HG03135 (cell line): ENCODE data around the gene LMTK3.
"Not testable (repeated sequence)": the region's sequence is repeated elsewhere in the genome, so short reads cannot be mapped to it uniquely, and the experiment has no call there.

Source experiments
- ATAC-seq: cut with Tn5 transposase; IDR thresholded peaks from one replicate; pipeline ENCODE4 v1.9.1; 2021; ENCODE audit warnings: mild to moderate bottlenecking, moderate library complexity; ENCODE audit not compliant: unreplicated experiment

The LMTK3 gene

DNA sequence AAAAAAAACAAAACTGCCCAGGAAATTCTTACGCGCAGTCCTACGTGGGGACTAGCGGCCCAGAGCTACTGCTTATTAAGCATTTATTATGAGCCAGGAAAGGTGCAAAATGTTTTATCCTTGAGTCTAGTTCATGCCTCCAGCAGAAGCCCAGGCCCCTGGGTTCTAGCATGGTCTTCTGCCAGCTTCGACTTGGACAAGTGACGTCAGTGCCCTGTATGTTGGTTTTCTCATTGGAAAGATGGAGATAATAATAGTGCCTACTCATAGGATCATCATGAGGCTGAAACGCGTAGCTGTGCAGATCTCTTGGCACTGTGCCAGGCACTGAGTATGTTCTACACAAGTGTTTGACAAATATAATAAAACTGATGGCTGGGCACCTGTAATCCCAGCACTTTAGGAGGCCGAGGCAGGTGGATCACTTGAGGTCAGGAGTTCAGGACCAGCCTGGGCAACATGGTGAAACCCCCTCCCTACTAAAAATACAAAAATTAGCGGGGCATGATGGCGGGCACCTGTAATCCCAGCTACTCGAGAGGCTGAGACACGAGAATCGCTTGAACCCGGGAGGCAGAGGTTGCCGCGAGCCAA is 28.0 kb upstream of the LMTK3 start:
- ATAC-seq, result no peak

DNA sequence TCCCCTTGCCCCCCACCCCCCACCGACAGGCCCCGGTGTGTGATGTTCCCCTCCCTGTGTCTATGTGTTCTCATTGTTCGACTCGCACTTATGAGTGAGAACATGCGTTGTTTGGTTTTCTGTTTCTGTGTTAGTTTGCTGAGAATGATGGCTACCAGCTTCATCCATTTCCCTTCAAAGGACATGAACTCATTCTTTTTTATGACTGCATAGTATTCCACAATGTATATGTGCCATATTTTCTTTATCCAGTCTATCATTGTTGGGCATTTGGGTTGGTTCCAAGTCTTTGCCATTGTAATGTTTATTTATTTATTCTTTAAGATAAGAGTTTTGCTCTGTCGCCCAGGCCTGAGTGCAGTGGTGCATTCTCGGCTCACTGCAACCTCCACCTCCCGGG is 26.4 kb upstream of the LMTK3 start:
- not testable (repeated sequence) for ATAC-seq

DNA sequence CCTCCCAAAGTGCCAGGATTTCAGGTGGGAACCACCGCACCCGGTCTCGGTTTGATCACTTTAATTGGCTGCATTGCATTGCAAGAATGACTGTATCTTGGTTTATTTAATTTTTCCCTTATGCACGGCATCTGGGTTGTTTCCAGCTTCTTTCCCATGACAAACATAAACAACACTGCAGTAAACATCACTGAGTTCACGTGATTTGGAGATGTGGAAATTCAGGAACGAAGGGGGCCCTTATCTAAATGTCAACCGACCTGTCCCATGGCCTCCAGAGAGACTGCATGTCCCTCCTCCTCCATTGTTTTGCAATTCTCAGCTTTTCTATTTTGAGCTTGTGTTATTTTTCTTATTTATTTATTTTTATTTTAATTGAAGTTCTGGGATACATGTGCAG is 25.9 kb upstream of the LMTK3 start:
- no peak for ATAC-seq

DNA sequence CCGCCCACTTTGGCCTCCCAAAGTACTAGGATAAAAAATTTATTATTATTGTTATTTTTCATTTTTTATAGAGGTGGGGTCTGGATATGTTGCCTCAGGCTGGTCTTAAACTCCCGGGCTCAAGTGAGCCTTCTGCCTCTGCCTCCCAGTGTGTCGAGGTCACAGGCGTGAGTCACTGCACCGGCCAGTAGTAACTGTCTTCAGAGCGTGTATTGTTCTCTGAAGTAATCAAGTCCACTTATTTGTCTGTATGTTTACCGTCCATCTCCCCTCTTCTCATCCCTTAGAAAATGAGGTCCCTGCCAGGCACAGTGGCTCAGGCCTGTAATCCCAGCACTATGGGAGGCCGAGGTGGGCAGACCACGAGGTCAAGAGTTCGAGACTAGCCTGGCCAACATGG is 22.1 kb upstream of the LMTK3 start:
- no peak for ATAC-seq

DNA sequence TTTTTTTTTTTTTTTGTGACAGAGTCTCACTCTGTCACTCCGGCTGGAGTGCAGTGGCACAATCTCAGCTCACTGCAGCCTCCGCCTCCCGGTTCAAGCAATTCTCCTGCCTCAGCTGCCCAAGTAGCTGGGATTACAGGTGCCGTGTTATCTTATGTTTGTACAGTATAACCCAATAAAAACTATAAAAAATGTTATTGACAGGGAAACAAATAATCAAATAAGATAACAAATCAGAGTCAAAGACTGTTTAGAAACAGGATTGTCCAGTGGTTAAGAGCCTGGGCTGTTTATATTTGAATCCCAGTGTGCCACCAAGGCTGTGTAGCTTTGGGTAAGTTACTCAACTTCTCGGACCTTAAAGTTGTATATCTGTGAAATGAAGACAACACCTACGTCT is 19.1 kb upstream of the LMTK3 start:
- no peak for ATAC-seq

DNA sequence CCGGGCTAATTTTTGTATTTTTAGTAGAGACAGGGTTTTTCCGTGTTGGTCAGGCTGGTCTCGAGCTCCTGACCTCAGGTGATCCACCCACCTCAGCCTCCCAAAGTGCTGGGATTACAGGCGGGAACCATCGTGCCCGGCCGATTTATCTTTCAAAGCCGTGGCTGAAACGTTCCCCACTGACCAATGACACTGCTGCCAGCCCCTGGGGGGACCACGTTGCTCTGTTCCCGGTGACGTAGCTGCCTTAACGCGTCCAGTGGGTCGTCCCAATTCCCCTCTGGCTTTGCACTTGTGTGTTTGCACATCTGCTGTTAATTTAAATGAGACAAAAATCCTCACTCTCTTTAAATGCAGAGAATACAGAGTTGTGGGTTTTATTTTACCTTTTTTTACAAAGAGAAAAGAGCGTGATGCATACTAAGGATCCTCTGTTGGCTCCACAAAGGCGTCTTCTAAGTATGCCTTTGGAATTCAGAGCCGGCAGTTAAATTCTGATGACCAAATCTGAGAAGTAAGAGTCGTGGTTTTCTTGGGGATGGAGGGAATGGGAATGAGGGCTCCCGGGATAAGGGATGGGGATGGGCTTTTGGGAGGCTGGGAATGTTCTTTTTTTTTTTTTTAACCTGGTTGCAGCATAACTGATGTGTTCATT is 18.6 kb upstream of the LMTK3 start:
- no peak for ATAC-seq

DNA sequence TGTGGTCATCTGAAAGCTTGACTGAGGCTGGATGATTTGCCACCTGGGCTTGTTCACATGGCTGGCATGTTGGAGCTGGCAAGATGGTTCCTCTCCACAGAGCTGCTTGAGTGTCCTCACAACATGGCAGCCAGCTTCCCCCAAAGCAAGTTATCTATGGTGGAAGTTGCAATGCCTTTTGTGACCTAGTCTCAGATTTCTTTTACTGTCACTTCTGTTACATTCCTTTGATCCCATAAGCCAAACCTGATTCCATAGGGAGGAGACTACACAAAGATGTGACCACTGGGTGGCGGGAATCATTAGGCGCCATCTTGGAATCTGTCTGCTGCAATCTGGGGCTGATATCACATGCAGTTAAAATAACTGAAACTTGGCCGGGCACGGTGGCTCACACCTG is 17.5 kb upstream of the LMTK3 start:
- no peak for ATAC-seq

DNA sequence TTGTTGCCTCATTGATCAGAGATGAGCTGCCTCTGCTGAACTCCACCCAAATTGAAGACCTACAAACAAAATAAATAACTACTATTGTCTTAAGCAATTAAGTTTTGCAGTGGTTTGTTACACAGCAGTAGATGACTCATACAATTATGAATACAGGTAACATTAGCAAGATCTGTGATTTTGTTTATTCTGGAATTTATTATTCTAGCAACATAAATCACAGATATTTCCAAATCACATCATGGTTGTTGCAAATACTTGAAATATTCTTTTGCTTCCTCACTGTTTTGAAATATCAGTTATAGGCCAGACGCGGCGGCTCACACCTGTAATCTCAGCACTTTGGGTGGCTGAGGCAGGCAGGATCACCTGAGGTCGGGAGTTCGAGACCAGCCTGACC is 13.1 kb upstream of the LMTK3 start:
- no peak for ATAC-seq

DNA sequence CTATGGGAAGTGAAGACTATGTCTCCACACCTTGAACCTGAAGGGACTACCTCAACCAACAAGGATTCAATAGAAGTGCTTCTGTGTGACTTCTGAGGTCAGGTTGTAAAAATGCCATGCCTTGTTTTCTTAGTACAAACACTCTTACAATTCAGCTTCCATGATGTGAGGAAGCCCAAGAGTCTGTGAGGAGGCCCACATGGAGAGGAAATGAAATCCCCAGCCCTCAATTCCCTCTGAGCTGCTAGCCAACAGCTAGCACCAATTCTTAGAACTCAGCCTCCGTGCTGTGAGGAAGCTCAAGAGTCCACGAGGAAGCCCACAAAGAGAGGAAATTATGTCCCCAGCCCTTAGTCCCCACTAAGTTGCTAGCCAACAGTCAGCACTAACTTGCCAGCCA is 12.6 kb upstream of the LMTK3 start:
- ATAC-seq, result no peak

DNA sequence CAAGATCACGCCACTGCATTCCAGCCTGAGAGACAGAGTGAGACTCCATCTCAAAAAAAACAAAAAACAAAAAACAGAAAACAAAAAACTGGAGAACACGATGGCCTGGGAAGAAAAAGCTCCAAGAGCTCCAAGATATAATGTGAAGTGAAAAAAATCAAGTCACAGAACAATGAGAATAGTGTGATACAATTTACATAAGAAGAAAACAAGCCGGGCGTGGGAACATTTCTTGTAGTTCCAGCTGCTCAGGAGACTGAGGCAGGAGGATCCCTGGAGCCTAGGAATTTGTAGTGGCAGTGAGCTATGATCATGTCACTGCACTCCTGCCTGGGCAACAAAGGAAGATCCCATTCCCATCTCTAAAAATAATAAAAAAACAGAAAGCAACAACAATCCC is 8.5 kb upstream of the LMTK3 start:
- no peak for ATAC-seq

DNA sequence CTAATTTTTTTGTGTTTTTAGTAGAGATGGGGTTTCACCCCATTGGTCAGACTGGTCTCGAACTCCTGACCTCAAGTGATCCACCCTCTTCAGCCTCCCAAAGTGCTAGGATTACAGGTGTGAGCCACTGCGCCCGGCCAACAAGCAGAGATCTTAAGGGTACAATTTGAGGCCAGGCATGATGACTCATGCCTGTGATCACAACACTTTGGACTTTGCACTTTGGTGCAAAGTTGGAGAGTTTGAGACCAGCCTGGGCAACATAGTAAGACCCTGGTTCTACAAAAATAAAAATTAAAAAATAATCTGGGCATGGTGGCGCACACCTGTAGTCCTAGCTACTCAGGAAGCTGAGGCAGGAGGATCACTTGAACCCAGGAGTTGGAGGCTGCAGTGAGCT is 7.8 kb upstream of the LMTK3 start:
- not testable (repeated sequence) for ATAC-seq

DNA sequence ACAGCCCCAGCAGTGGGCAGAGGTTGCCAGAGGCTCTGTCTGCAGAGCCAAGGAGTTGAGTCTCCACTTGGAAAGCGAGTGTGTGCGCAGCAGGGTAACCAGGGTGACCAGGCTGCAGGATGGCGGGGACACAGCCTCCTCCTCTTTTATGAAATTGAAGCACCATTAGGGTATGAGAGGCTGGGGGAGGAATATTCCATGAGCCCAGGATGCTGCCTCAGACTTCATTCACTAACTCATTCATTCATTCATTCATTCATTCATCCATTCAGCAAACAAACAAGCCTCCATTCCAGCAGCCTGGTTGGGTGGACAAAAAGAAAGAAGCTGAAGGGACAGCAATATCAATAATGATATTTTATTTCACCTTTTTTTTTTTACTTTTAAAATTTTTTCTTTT is 6.6 kb upstream of the LMTK3 start:
- ATAC-seq, result no peak

DNA sequence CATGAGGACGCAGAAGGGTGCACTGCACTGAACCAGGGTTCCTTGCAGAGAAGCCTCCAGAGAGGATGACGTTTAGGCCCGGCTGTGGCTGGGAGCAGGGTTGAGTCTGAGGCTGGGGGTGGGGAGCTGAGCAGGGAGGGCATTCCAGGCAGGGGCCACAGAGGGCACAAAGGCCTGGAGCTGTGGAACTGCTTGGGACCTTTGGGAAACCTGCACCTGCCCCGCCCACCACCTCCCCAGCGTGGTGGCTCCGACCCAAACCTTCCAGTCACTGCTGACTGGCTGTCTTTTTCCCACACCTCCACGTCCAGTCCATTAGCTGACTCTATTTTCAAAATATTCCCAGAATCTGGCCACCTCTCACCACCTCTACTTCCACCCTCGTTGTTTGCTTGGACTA is 4.9 kb upstream of the LMTK3 start:
- ATAC-seq, result no peak

DNA sequence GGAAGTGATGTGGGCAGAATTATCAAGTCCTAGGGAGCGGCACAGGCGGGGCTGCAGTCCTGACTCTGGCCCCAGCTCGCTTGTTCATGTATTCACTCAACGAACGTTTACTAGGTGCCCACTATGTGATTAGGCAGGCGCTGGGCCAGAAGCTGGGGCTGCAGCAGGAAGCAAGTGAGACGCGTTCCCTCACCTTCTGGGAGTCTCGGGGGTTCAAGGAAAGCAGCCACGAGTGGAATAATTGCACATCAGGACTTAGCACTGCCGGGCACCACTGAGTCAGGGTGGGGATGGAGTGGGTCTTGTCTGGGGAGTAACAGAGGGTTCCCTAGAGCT is 2.5 kb upstream of the LMTK3 start:
- no peak for ATAC-seq

DNA sequence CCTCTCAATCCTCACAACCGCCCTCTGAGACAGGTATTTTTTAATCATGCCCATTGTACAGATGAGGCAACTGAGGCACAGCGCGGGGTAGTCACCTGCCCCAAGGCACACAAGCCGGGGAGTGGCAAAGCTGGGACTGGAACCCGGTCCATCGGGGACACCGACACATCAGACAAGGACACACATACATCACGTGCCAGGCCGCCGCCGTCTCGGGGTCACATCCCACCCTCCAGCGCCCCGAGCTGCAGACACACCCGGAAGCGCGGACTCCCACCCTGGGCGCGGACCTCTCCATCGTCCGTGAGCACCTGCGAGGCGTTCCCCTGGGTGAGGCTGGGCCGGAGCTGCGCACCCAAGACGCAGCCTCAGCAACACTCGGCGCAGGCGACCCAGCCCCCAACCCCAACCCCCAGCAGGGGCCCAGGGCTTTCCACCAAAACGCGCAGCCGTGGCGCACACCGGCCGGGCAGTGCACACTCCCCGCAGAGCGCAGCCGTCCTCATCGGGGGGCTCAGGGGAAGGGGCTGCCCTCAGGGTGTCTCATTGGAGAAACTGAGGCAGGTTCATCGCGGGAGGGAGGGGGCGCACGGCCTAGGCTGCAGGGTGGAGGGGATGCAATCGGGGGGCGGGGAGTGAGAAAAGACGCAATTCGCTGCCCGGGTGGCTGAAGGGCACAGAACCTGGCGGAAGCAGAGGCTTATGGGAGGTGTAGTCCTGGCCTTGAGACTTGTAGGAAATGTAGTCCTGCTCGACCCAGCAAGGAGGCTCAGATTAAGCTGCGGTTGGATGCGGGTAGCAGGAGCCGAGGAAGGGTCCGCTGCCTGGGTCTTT is 1.9 kb upstream of the LMTK3 start:
- no peak for ATAC-seq

DNA sequence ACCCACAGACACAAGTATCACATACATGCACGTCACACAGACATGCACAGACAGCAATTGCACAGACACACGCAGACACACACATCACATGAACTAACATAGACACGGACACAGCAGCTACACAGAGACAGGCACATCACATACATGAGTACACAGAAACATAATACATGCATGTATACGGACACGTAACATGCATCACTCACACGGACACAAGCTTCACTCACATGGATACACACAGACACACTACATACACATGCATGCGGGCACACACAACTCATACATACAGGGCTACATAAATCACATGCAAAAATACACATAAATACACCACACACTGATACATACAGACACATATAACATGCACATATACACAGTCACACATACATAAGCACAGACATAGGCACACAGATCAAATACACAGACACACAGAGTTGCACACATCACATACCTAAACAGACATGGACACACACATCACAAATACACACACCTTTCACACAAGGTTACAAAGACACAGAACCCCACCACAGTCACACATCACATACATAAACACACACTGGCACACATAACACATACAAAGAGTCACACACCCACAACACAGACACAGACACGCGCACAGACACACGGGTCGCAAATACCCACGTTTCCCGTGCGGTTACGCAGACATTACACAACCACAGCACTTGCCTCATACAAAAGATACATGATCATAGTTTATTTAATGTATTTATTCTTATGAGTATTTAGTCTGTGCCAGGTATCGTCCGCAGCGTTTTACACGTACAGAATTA is 1.1 kb upstream of the LMTK3 start:
- ATAC-seq, result no peak

DNA sequence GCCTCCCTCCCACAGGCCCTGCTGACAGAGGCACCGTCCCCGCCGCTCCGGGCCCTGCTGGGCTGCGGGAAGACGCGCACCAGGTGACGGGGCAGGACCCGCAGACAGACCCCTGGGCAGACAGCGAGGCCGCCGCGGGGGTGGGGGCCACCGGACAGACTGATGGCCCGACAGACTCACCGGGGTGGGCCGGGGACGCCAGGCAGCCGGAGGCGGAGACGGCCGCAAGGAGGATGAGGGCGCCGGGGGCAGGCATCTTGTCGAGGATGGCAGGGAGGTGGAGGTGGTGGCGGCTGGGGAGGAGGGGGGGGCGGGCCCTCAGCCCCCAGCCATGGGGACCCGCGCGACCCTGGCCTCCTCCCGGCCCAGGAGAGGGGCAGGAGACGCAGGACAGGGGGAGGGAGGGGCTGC is 309 bp downstream of the LMTK3 start:
- ATAC-seq, result no peak

DNA sequence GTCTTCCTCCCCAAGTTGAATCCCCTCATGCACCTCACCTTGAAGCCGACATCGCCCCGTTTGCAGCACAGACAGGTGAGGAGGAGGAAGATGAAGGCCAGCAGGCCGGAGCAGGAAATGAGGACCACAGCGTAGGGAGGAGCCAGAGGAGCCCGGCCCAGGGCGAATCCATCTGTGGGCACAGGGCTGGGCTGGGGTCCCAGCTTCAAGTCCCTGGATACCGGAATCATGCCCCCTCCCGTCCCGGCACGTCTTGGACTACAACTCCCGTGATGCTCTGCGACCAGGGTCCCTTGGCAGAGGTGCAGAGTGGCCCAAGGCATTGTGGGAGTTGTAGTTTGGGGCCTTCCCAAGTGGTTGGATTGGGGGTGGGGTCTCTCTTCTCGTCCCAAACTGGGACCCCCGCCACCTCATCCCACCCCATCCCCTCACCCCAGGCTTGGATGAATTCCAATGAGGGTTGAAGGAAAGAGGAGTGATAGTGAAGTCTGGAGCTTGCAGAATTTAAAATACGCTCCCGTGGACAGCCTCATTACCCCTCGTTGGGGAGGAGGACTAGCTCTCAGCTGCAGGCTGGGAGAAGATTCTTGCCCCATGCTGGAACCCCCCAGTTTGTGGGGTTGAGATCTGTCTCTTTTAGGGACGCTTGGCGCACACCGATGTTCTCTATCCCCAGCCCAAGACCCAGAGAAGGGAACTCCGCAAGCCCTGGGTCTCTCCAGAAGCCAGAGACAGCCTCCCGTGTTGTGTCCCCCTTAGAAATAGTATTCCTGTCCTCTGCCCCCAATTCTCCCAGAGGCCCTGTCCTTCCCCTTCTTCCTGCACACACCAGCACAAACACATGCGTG is 990 bp downstream of the LMTK3 start:
- ATAC-seq, result no peak

DNA sequence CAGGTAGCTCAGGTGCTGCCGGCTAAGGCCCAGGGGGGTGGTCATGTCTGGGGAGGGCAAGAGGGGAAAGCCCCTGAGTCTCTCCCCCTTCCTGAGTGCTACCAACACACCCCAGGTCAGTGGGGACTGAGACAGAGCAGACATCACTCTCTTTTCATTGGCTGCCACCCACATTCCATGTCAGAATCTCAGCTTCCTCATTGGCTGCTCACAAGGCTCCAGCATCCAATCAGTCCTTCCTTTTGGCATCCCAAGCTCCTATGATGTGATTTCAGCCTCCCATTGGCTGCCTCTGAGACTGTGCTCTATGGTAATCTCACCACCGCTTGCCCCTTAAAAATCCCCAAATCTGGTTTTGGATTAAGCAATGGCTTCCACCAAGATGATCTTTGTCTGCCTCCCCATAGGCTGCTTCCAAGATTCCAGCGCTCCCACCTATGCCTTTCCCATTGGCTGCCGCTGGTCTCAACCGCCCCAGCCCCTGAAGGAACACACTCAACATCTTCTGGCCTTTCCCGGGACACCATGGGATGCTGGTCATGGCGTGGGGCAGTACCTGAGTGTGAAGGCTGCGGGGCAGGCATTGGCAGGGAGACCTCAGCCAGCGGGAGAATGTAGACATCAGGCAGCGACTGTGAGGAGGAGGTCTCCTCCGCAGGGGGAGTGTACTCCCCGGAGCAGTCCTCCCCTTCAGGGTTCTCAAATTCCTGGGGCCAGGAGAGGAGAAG is 2.0 kb downstream of the LMTK3 start:
- no peak for ATAC-seq
